HepG2 (cell line): ENCODE measurements around the gene MRPS21.

Experiments
- MAFK ChIP-seq, 2 experiments: IDR thresholded peaks in 1 of 2; conservative IDR thresholded peaks in 1 of 2; 2 replicates each; pipeline ENCODE4 v1.6.1; 2011; ENCODE audit warnings: improper control_type of control experiment in 2 of 2, low read length in 2 of 2
- NCOA5 ChIP-seq: sonication (generic); formaldehyde crosslinking; IDR thresholded peaks from 2 replicates; pipeline ENCODE4 v1.4.0; 2020; ENCODE audit warnings: missing genetic modification reagents
- POLR2A ChIP-seq, 2 experiments: IDR thresholded peaks; 2 replicates each; pipeline ENCODE4 v1.6.1; 2011; ENCODE audit warnings: low read depth in 2 of 2, low read length in 2 of 2, mild to moderate bottlenecking in 1 of 2, moderate library complexity in 1 of 2; ENCODE audit not compliant: insufficient read depth in 1 of 2
- SNAI1 ChIP-seq: sonication (generic); formaldehyde crosslinking; IDR thresholded peaks from 2 replicates; pipeline ENCODE4 v1.5.0; 2020; ENCODE audit warnings: mild to moderate bottlenecking, missing genetic modification reagents, borderline replicate concordance
- SRSF1 ChIP-seq: fragments of 200-400 bp; formaldehyde crosslinking; optimal IDR thresholded peaks from 2 replicates; pipeline ENCODE3; 2017; ENCODE audit warnings: mild to moderate bottlenecking, low read depth, low read length, moderate library complexity
- ZNF124 ChIP-seq: sonication (generic); formaldehyde crosslinking; IDR thresholded peaks from 2 replicates; pipeline ENCODE4 v1.4.0; 2020; ENCODE audit warnings: missing genetic modification reagents
- ZNF776 ChIP-seq: sonication (generic); formaldehyde crosslinking; IDR thresholded peaks from 2 replicates; pipeline ENCODE4 v1.4.0; 2020; ENCODE audit warnings: mild to moderate bottlenecking, missing genetic modification reagents
- TF ChIP-seq, protein P1 (sequence below): sonication (generic); formaldehyde crosslinking; IDR thresholded peaks from 2 replicates; pipeline ENCODE4 v1.8.0; 2022; ENCODE audit warnings: low read depth, missing genetic modification reagents
- TF ChIP-seq, protein P2 (sequence below): sonication (generic); formaldehyde crosslinking; IDR thresholded peaks from 2 replicates; pipeline ENCODE4 v1.5.0; 2020; ENCODE audit warnings: mild to moderate bottlenecking, missing genetic modification reagents, moderate library complexity

DNA sequence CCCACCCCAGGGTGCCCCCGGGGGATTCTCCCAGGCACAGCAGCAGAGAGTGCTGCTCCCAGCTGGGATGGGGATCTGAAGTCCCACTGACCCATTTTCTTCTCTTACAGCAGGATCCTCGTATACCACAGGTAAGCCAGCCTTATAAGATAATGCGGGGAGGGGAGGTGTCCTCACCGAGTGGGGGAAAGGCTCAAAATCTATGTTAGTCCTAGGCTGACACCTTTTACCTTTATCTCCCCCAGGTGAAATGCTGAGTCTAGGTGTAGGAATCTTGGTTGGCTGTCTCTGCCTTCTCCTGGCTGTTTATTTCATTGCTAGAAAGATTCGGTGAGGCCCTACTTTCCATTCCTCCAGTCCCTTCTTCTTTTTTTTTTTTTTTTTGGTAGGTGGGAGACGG lies 30.1 kb upstream of the MRPS21 start:
- TF ChIP-seq SNAI1 (no peak), ZNF776 (CRISPR knock-in tag) (no peak), POLR2A (IDR thresholded peaks at IDR 0.05; ENCODE audit: insufficient read depth in 1 of 2, low read depth in 2 of 2, low read length in 2 of 2) (no peak), NCOA5 (CRISPR knock-in tag) (no peak), ZNF124 (CRISPR knock-in tag) (no peak), SRSF1 (no peak), MAFK (conservative IDR thresholded peaks at IDR 0.05 in 1 of 2, IDR thresholded peaks at IDR 0.05 in 1 of 2; ENCODE audit: low read length in 2 of 2) (no peak)
- TF ChIP-seq, protein P1, sequence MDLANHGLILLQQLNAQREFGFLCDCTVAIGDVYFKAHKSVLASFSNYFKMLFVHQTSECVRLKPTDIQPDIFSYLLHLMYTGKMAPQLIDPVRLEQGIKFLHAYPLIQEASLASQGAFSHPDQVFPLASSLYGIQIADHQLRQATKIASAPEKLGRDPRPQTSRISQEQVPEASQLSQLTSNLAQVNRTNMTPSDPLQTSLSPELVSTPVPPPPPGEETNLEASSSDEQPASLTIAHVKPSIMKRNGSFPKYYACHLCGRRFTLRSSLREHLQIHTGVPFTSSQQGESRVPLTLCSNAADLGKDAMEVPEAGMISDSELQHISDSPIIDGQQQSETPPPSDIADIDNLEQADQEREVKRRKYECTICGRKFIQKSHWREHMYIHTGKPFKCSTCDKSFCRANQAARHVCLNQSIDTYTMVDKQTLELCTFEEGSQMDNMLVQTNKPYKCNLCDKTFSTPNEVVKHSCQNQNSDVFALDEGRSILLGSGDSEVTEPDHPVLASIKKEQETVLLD, result no peak
- TF ChIP-seq, protein P2, sequence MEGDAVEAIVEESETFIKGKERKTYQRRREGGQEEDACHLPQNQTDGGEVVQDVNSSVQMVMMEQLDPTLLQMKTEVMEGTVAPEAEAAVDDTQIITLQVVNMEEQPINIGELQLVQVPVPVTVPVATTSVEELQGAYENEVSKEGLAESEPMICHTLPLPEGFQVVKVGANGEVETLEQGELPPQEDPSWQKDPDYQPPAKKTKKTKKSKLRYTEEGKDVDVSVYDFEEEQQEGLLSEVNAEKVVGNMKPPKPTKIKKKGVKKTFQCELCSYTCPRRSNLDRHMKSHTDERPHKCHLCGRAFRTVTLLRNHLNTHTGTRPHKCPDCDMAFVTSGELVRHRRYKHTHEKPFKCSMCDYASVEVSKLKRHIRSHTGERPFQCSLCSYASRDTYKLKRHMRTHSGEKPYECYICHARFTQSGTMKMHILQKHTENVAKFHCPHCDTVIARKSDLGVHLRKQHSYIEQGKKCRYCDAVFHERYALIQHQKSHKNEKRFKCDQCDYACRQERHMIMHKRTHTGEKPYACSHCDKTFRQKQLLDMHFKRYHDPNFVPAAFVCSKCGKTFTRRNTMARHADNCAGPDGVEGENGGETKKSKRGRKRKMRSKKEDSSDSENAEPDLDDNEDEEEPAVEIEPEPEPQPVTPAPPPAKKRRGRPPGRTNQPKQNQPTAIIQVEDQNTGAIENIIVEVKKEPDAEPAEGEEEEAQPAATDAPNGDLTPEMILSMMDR (CRISPR knock-in tag), result no peak
